Measurements from ENCODE around the gene GBF1. TPM values are rescaled to one million over a fixed set of nuclear protein-coding genes. Genes with fewer than 3 reads are reported as not detected.
A peak's percentile ranks its signal among the peaks of the same experiment; 100 is the strongest.

GBF1 gene
- total and polyA plus RNA-seq, 2 of the 13 experiments (the other 11 are each of a cell fraction or from before 2014, with no cell fraction given), result 17.1 to 21.9 TPM

DNA sequence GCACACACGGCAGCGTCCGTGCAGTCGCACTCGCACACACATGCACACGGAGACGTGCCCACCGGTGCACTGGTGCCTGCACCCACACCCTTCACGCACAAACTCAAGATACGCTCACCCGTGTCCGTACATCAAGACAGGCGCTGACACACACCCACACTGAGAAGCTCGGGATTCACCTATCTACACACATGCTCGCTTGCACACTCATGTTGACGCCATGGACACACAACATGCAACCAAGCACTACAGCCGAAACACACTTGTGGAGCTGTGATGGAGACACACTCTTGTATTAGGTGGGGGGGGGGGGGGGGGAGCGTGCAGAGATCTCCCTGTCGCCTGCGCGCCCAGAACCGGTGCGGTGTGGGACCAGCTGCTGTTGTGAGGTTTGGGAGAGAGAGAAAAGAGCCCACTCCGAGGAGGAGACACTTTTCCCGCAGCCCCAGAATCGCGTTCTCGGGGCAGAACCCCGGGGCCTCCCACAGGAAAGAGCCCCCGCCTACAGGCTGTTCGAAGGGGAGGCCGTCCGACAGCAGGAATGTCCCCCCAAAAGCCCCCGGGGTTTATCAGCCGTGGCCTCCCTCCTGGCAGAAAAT, 149.6 kb downstream of the GBF1 start:
- in situ Hi-C loops (cut with HindIII; ENCODE audit: extremely low pct_ligation_motif_present, low pct_unique_long_range_greater_than_20kb), result no loop called here
- TF ChIP-seq ZNF333 (CRISPR knock-in tag; IDR thresholded peaks at IDR 0.05; ENCODE audit: borderline replicate concordance) (peak; percentile 32; the same call in 1 of the 2 replicates), ZNF891 (CRISPR knock-in tag; IDR thresholded peaks at IDR 0.05) (peak; percentile 26; the same call in 1 of the 2 replicates), ZBTB7B (CRISPR knock-in tag; IDR thresholded peaks at IDR 0.05) (peak; percentile 32; the same call in 1 of the 2 replicates), MED8 (CRISPR knock-in tag; IDR thresholded peaks at IDR 0.05; ENCODE audit: insufficient replicate concordance) (peak; percentile 15), ZNF501 (CRISPR knock-in tag; IDR thresholded peaks at IDR 0.05) (no peak), ZBTB7A (CRISPR knock-in tag; IDR thresholded peaks at IDR 0.05) (0 out of 2 replicates have a peak, but pooled peaks have one; percentile 1), ZNF567 (CRISPR knock-in tag; IDR thresholded peaks at IDR 0.05; ENCODE audit: borderline replicate concordance) (0 out of 2 replicates have a peak, but pooled peaks have one; percentile 24), NRL (CRISPR knock-in tag; IDR thresholded peaks at IDR 0.05; ENCODE audit: borderline replicate concordance) (peak; percentile 79), CAMTA2 (CRISPR knock-in tag; IDR thresholded peaks at IDR 0.05; ENCODE audit: borderline replicate concordance) (0 out of 2 replicates have a peak, but pooled peaks have one; percentile 14), ASH2L (IDR thresholded peaks at IDR 0.05; ENCODE audit: insufficient read length, low read depth, low read length) (peak; percentile 11)
- TF ChIP-seq, protein P1, sequence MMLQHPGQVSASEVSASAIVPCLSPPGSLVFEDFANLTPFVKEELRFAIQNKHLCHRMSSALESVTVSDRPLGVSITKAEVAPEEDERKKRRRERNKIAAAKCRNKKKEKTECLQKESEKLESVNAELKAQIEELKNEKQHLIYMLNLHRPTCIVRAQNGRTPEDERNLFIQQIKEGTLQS (CRISPR knock-in tag; IDR thresholded peaks at IDR 0.05), result no peak
- TF ChIP-seq, protein P2, sequence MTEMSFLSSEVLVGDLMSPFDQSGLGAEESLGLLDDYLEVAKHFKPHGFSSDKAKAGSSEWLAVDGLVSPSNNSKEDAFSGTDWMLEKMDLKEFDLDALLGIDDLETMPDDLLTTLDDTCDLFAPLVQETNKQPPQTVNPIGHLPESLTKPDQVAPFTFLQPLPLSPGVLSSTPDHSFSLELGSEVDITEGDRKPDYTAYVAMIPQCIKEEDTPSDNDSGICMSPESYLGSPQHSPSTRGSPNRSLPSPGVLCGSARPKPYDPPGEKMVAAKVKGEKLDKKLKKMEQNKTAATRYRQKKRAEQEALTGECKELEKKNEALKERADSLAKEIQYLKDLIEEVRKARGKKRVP (CRISPR knock-in tag; IDR thresholded peaks at IDR 0.05), result 0 out of 4 replicates have a peak, but pooled peaks of 1 of the 2 experiments have one; percentile 17
- TF ChIP-seq, protein P3, sequence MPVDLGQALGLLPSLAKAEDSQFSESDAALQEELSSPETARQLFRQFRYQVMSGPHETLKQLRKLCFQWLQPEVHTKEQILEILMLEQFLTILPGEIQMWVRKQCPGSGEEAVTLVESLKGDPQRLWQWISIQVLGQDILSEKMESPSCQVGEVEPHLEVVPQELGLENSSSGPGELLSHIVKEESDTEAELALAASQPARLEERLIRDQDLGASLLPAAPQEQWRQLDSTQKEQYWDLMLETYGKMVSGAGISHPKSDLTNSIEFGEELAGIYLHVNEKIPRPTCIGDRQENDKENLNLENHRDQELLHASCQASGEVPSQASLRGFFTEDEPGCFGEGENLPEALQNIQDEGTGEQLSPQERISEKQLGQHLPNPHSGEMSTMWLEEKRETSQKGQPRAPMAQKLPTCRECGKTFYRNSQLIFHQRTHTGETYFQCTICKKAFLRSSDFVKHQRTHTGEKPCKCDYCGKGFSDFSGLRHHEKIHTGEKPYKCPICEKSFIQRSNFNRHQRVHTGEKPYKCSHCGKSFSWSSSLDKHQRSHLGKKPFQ (CRISPR knock-in tag; IDR thresholded peaks at IDR 0.05; ENCODE audit: insufficient replicate concordance), result peak; percentile 36
- TF ChIP-seq, protein P4, sequence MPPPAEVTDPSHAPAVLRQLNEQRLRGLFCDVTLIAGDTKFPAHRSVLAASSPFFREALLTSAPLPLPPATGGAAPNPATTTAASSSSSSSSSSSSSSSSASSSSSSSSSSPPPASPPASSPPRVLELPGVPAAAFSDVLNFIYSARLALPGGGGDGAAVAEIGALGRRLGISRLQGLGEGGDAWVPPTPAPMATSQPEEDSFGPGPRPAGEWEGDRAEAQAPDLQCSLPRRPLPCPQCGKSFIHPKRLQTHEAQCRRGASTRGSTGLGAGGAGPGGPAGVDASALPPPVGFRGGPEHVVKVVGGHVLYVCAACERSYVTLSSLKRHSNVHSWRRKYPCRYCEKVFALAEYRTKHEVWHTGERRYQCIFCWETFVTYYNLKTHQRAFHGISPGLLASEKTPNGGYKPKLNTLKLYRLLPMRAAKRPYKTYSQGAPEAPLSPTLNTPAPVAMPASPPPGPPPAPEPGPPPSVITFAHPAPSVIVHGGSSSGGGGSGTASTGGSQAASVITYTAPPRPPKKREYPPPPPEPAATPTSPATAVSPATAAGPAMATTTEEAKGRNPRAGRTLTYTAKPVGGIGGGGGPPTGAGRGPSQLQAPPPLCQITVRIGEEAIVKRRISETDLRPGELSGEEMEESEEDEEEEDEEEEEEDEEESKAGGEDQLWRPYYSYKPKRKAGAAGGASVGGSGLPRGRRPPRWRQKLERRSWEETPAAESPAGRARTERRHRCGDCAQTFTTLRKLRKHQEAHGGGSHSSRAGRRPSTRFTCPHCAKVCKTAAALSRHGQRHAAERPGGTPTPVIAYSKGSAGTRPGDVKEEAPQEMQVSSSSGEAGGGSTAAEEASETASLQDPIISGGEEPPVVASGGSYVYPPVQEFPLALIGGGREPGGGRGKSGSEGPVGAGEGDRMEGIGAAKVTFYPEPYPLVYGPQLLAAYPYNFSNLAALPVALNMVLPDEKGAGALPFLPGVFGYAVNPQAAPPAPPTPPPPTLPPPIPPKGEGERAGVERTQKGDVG (CRISPR knock-in tag; IDR thresholded peaks at IDR 0.05; ENCODE audit: borderline replicate concordance), result 0 out of 2 replicates have a peak, but pooled peaks have one; percentile 7

More for the DNA sequence above, 149.6 kb downstream of the GBF1 start:
- WGBS (ENCODE audit: low lambda C conversion rate), result under 1% methylated on average over 17 of the region's 35 CpGs
- POLR2A ChIA-PET, result interaction anchor here (0.9 to 2.3 kb wide), 9 partner anchors 8 to 169 kb away, joined by 3 to 12 read pairs (median 6); partner anchors contain the start of genes CUEDC2, ELOVL3 and FBXL15
- Histone ChIP-seq H3K4me2 (ENCODE audit: low read depth, low read length) (peak overlapping the region; percentile 98), H4K20me1 (ENCODE audit: insufficient read depth, low read length) (no peaks in the 10 kb centered on the region), H3K27me3 (ENCODE audit: control insufficient read depth in 1 of 2, insufficient read depth in 2 of 2, low read length in 2 of 2) (peaks cover 0 to 11% of the 10 kb centered on the region in 2 experiments; a peak in 2 of 5 replicates), H3K36me3 (replicated peaks in 1 of 2; ENCODE audit: control insufficient read depth in 1 of 2, insufficient read depth in 2 of 2, low read length in 2 of 2) (no peaks in the 10 kb centered on the region), H3K9me3 (ENCODE audit: low read length) (no peaks in the 10 kb centered on the region), H3K27ac (ENCODE audit: extremely low read length, insufficient read depth, low read length) (peak overlapping the region; percentile 66), H3K4me3 (replicated peaks in 1 of 3; ENCODE audit: insufficient read depth in 1 of 3, low read depth in 2 of 3, low read length in 3 of 3) (peak overlapping the region; percentile 69 to 82 (median 79)), H3K9ac (ENCODE audit: insufficient read depth, low read depth, low read length) (peak overlapping the region; percentile 68), H3K4me1 (ENCODE audit: insufficient read depth, low read length) (peaks cover 48% of the 10 kb centered on the region), H3K79me2 (ENCODE audit: insufficient read depth, low read length) (peaks cover 3% of the 10 kb centered on the region), H2AFZ (ENCODE audit: low read length) (no peak overlapping the region)
- DNase-seq (ENCODE audit: low spot score), result no peak
- CTCF ChIA-PET (ENCODE audit: low intra/inter-chr PET ratio, low total read pairs), result interaction anchor here (1.3 to 1.9 kb wide), 3 partner anchors 9 to 84 kb away, joined by 3 to 11 read pairs (median 5); no protein-coding TSS in a partner anchor
- BruUV-seq (replicated peaks), result TSS peak; percentile 66
- intact Hi-C loops (cut with micrococcal nuclease; ENCODE audit: unreplicated experiment), result loop anchor here (1.0 to 2.0 kb wide), 2 partner anchors 26 to 84 kb away; partner anchors contain the start of gene FBXL15
- no peak for FAIRE-seq
- ATAC-seq, result peak; percentile 6
